IMR-90 (cell line): ENCODE measurements around the gene MMEL1. TPM values are rescaled to one million over a fixed set of nuclear protein-coding genes. Genes with fewer than 3 reads are reported as not detected.

Experiments
- ATAC-seq: fragments of 200-7000 bp; cut with Tn5 transposase; 2 replicates; pipeline ENCODE4 v1.9.1; 2020; ENCODE audit warnings: low read depth, mild to moderate bottlenecking, moderate library complexity
- BruUV-seq: library from RNA; stranded (reverse); fragments of 400-500 nt; replicated peaks from 2 replicates; lab custom pipeline; 2021; lab: Mats Ljungman, UMichigan
- CTCF ChIA-PET: fragments of 300-600 bp; formaldehyde crosslinking; extraction: SDS; loops from one replicate; lab custom pipeline; 2021; ENCODE audit warnings: antibody characterized with exemption; lab: Yijun Ruan, JAX
- POLR2A ChIA-PET: fragments of 300-600 bp; sonication (Branson Sonifier 250); formaldehyde crosslinking; loops from one replicate; lab custom pipeline; 2022; ENCODE audit warnings: antibody characterized with exemption; ENCODE audit not compliant: unreplicated experiment; lab: Charles Lee
- DNase-seq: peaks from one replicate; pipeline ENCODE4 v3.0.0; 2013
- H2AFZ ChIP-seq: replicated peaks from 2 replicates; pipeline ENCODE3; 2013; ENCODE audit warnings: low read length, mild to moderate bottlenecking; ENCODE audit not compliant: poor library complexity
- H2AK5ac ChIP-seq: 2 replicates; pipeline ENCODE4 v1.6.1; 2013; ENCODE audit warnings: low read depth, low read length, inconsistent platforms
- H2AK9ac ChIP-seq: replicated peaks from 2 replicates; pipeline ENCODE3; 2013; ENCODE audit warnings: mild to moderate bottlenecking, low read depth, low read length, moderate library complexity; ENCODE audit not compliant: poor library complexity
- H2BK120ac ChIP-seq: 2 replicates; pipeline ENCODE4 v1.6.1; 2013; ENCODE audit warnings: low read depth, low read length, inconsistent platforms
- H2BK15ac ChIP-seq: 3 replicates; pipeline ENCODE4 v1.6.1; 2013; ENCODE audit warnings: low read depth, low read length, inconsistent platforms
- H2BK20ac ChIP-seq: 2 replicates; pipeline ENCODE4 v1.6.1; 2013; ENCODE audit warnings: low read depth, mild to moderate bottlenecking, inconsistent platforms, low read length, moderate library complexity
- H2BK5ac ChIP-seq: 2 replicates; pipeline ENCODE4 v1.6.1; 2013; ENCODE audit warnings: mild to moderate bottlenecking, low read depth, low read length, inconsistent platforms; ENCODE audit not compliant: poor library complexity, severe bottlenecking
- H3K14ac ChIP-seq: replicated peaks from 2 replicates; pipeline ENCODE4 v1.6.1; 2013; ENCODE audit warnings: low read depth, low read length, inconsistent platforms
- H3K18ac ChIP-seq: 2 replicates; pipeline ENCODE4 v1.6.1; 2013; ENCODE audit warnings: low read depth, low read length, control low read depth
- H3K23ac ChIP-seq: 2 replicates; pipeline ENCODE4 v1.6.1; 2013; ENCODE audit warnings: low read depth, low read length, inconsistent platforms
- H3K27ac ChIP-seq: 2 replicates; pipeline ENCODE4 v1.5.1; 2013; ENCODE audit warnings: mild to moderate bottlenecking, control low read depth, low read length; ENCODE audit not compliant: insufficient read depth
- H3K27me3 ChIP-seq: 2 replicates; pipeline ENCODE4 v1.6.1; 2013; ENCODE audit warnings: low read length; ENCODE audit not compliant: control insufficient read depth, insufficient read depth
- H3K36me3 ChIP-seq: 2 replicates; pipeline ENCODE4 v1.6.1; 2013; ENCODE audit warnings: low read length, mixed read lengths; ENCODE audit not compliant: control insufficient read depth, insufficient read depth
- H3K4ac ChIP-seq: 2 replicates; pipeline ENCODE4 v1.6.1; 2013; ENCODE audit warnings: low read depth, low read length, inconsistent platforms
- H3K4me1 ChIP-seq: 2 replicates; pipeline ENCODE4 v1.6.1; 2013; ENCODE audit warnings: low read length, mixed read lengths; ENCODE audit not compliant: control insufficient read depth, insufficient read depth
- H3K4me2 ChIP-seq: 2 replicates; pipeline ENCODE4 v1.6.1; 2013; ENCODE audit warnings: low read depth, mild to moderate bottlenecking, control low read depth, low read length, moderate library complexity
- H3K4me3 ChIP-seq: 2 replicates; pipeline ENCODE4 v1.5.1; 2013; ENCODE audit warnings: low read depth, mild to moderate bottlenecking, control low read depth, low read length, moderate library complexity; ENCODE audit not compliant: insufficient read depth
- H3K56ac ChIP-seq: 2 replicates; pipeline ENCODE4 v1.6.1; 2013; ENCODE audit warnings: low read length, inconsistent platforms; ENCODE audit not compliant: insufficient read depth; ENCODE audit errors: extremely low read depth
- H3K79me1 ChIP-seq, 2 experiments: 2 replicates each; pipeline ENCODE4 v1.6.1; 2013; ENCODE audit warnings: low read length in 2 of 2, inconsistent platforms in 1 of 2, low read depth in 1 of 2
- H3K9ac ChIP-seq: 2 replicates; pipeline ENCODE4 v1.6.1; 2013; ENCODE audit warnings: low read depth, low read length, control low read depth
- H3K9me1 ChIP-seq: 2 replicates; pipeline ENCODE4 v1.6.1; 2013; ENCODE audit warnings: low read length, inconsistent platforms; ENCODE audit not compliant: insufficient read depth
- H3K9me3 ChIP-seq: 2 replicates; pipeline ENCODE4 v1.6.1; 2013; ENCODE audit warnings: low read length; ENCODE audit not compliant: control insufficient read depth, insufficient read depth
- H4K20me1 ChIP-seq: 2 replicates; pipeline ENCODE4 v1.6.1; 2013; ENCODE audit warnings: low read length, inconsistent platforms; ENCODE audit not compliant: insufficient read depth
- H4K5ac ChIP-seq: 2 replicates; pipeline ENCODE4 v1.6.1; 2013; ENCODE audit warnings: mild to moderate bottlenecking, low read depth, low read length, control low read depth
- H4K8ac ChIP-seq, 2 experiments: 2 replicates each; pipeline ENCODE4 v1.6.1; 2013; ENCODE audit warnings: low read depth in 2 of 2, low read length in 2 of 2, control low read depth in 1 of 2, inconsistent platforms in 1 of 2
- H4K91ac ChIP-seq: 2 replicates; pipeline ENCODE4 v1.6.1; 2013; ENCODE audit warnings: low read depth, low read length, inconsistent platforms; ENCODE audit not compliant: insufficient read depth
- ELK1 ChIP-seq: fragments of 150-350 bp; IDR thresholded peaks from 2 replicates; pipeline ENCODE4 v1.6.1; 2016; ENCODE audit warnings: low read depth, mild to moderate bottlenecking, low read length, moderate library complexity, borderline replicate concordance
- FOS ChIP-seq: fragments of 150-350 bp; IDR thresholded peaks from 2 replicates; pipeline ENCODE4 v1.6.1; 2016; ENCODE audit warnings: low read depth, low read length
- RFX5 ChIP-seq: IDR thresholded peaks from 2 replicates; pipeline ENCODE4 v1.8.0; 2012; ENCODE audit warnings: low read depth, mild to moderate bottlenecking, low read length, moderate library complexity
- WGBS, 2 experiments: methylation state at CpG; one replicate each; pipeline versions ENCODE4 v1.1.5 to v1.1.7; 2013; ENCODE audit warnings: missing lambda C conversion rate in 2 of 2; ENCODE audit not compliant: insufficient read length in 1 of 2; ENCODE audit errors: extremely low coverage in 2 of 2; 5-methylcytosine and 5-hydroxymethylcytosine counted together
- dilution Hi-C: fragments of 300-500 bp; cut with HindIII; formaldehyde crosslinking; loops from one replicate; pipeline ENCODE4 v1.14.3; 2018; ENCODE audit warnings: low sequenced_read_pairs; ENCODE audit not compliant: unreplicated experiment
- in situ Hi-C: fragments of 300-500 bp; cut with MboI; formaldehyde crosslinking; loops from 3 replicates; pipeline ENCODE4 v1.14.3; 2019; ENCODE audit warnings: low sequenced_read_pairs, inconsistent platforms, mixed read lengths
- intact Hi-C: fragments of 100-400 bp; cut with micrococcal nuclease; formaldehyde crosslinking; loops from 2 replicates; pipeline ENCODE4 v1.10.0; 2022
- polyA plus RNA-seq, 3 experiments: library from polyadenylated mRNA; depleted of rRNA; stranded (reverse); fragments of >200 nt; gene quantifications; 2 replicates each; pipeline ENCODE4 v1.2.3, GENCODE V29; 2012; ENCODE audit warnings: low replicate concordance in 1 of 3
- total RNA-seq: library from RNA; depleted of rRNA; stranded (reverse); fragments of >200 nt; gene quantifications from 2 replicates; pipeline ENCODE4 v1.2.3, GENCODE V29; 2012

MMEL1 gene
- total and polyA plus RNA-seq, 2 of the 4 experiments (the other 2 are of a cell fraction) = under 0.01 to 0.12 TPM

- Histone ChIP-seq H2BK20ac (no peak overlapping the region), H3K4me3 (no peak overlapping the region), H3K18ac (no peak overlapping the region), H3K9ac (no peak overlapping the region), H3K4ac (no peak overlapping the region), H2AK5ac (no peak overlapping the region), H3K36me3 (no peaks in the 10 kb centered on the region), H3K9me1 (no peaks in the 10 kb centered on the region), H2AFZ (no peak overlapping the region), H4K5ac (no peak overlapping the region), H2BK120ac (no peak overlapping the region), H3K23ac (no peak overlapping the region), H4K20me1 (no peaks in the 10 kb centered on the region), H3K4me1 (no peaks in the 10 kb centered on the region; the same call in 1 of the 2 replicates), H3K9me3 (0 out of 2 replicates have a peak, but pooled peaks cover 2% of the 10 kb centered on the region), H3K56ac (no peak overlapping the region), H3K4me2 (no peak overlapping the region), H2BK5ac (no peak overlapping the region), H2BK15ac (no peak overlapping the region), H4K91ac (no peak overlapping the region), H2AK9ac (no peak overlapping the region), H3K14ac (no peak overlapping the region), H3K27ac (no peak overlapping the region), H3K27me3 (no peaks in the 10 kb centered on the region; the same call in 1 of the 2 replicates), H4K8ac (no peak overlapping the region), H3K79me1 (no peaks in the 10 kb centered on the region)
- no peak for DNase-seq
- ATAC-seq = no peak
- CTCF ChIA-PET = no interaction called here
- WGBS, 2 experiments = 85% methylated on average over 8 of the region's 17 CpGs; no CpG with 5 or more reads in 1 of the 2 experiments
- no peak for TF ChIP-seq RFX5
- no peak for TF ChIP-seq FOS
- no peak for TF ChIP-seq ELK1
- in situ Hi-C loops (no loop called here), dilution Hi-C loops (no loop called here), intact Hi-C loops (no loop called here)
- POLR2A ChIA-PET = no interaction called here
- no TSS peak for BruUV-seq
These were observed 38.1 kb downstream of the MMEL1 start for GRCh38 chr1:2594641-2595131.
